Right lobe of liver (tissue), 4 donors: ENCODE measurements around the gene MCF2L2.

ENCODE experiments used
- CTCF ChIP-seq, 4 donors: fragments of 200-600 bp in 3 of 4; fragments of 450-650 bp in 1 of 4; IDR thresholded peaks; one replicate each; pipeline versions ENCODE4 v1.5.1 to v1.8.0; 2016 to 2022; ENCODE audit warnings: antibody characterized with exemption in 4 of 4, mild to moderate bottlenecking in 2 of 4
- POLR2A ChIP-seq: fragments of 450-650 bp; IDR thresholded peaks from one replicate; pipeline ENCODE4 v1.6.1; 2017; ENCODE audit warnings: antibody characterized with exemption, mild to moderate bottlenecking
- donor health status: DM: no; HTN: no; CAD: no.
- donor health status: DM: no; HTN: no; CAD: no.
- donor health status: DM: no; HTN: yes; CAD: no.

- TF ChIP-seq CTCF (IDR thresholded peaks at IDR 0.05), result no peak
- no peak for TF ChIP-seq POLR2A
Measured at GRCh38 chr3:183290216-183290615, 138.2 kb downstream of the MCF2L2 start.
